ENCODE data around the gene CCDC146. TPM values are rescaled to one million over a fixed set of nuclear protein-coding genes. Genes with fewer than 3 reads are reported as not detected.

The CCDC146 gene
- total and polyA plus RNA-seq, 2 of the 13 experiments (the other 11 are each of a cell fraction or from before 2014, with no cell fraction given), result 2.4 to 4.1 TPM

GRCh38 chr7:77331938-77332695, 209.7 kb downstream of the CCDC146 start:
- Histone ChIP-seq H3K9ac (ENCODE audit: insufficient read depth, low read depth, low read length) (no peak overlapping the region), H3K9me3 (ENCODE audit: low read length) (no peaks in the 10 kb centered on the region), H3K27me3 (ENCODE audit: control insufficient read depth in 1 of 2, insufficient read depth in 2 of 2, low read length in 2 of 2) (no peaks in the 10 kb centered on the region), H4K20me1 (ENCODE audit: insufficient read depth, low read length) (no peaks in the 10 kb centered on the region), H3K4me1 (ENCODE audit: insufficient read depth, low read length) (peaks cover 15% of the 10 kb centered on the region), H3K4me3 (replicated peaks in 1 of 3; ENCODE audit: insufficient read depth in 1 of 3, low read depth in 2 of 3, low read length in 3 of 3) (no peak overlapping the region), H2AFZ (ENCODE audit: low read length) (no peak overlapping the region), H3K79me2 (ENCODE audit: insufficient read depth, low read length) (no peaks in the 10 kb centered on the region), H3K27ac (ENCODE audit: extremely low read length, insufficient read depth, low read length) (no peak overlapping the region), H3K36me3 (replicated peaks in 1 of 2; ENCODE audit: control insufficient read depth in 1 of 2, insufficient read depth in 2 of 2, low read length in 2 of 2) (peaks cover 3 to 10% of the 10 kb centered on the region in 2 experiments; a peak in 4 of 5 replicates), H3K4me2 (ENCODE audit: low read depth, low read length) (no peak overlapping the region)
- peak; percentile 84 for FAIRE-seq
- WGBS (ENCODE audit: low lambda C conversion rate), result 95% methylated on average over 2 of the region's 3 CpGs
- BruUV-seq (replicated peaks), result no TSS peak
- peak; percentile 76 for DNase-seq (ENCODE audit: low spot score)
- ChIA-PET CTCF (ENCODE audit: low intra/inter-chr PET ratio, low total read pairs) (no interaction called here), POLR2A (interaction anchor here (1.0 kb wide), 2 partner anchors 11 to 77 kb away, joined by 3 to 4 read pairs; no protein-coding TSS in a partner anchor)
- intact Hi-C loops (cut with micrococcal nuclease; ENCODE audit: unreplicated experiment) (loop anchor here (2.0 to 5.0 kb wide), 2 partner anchors 85 to 210 kb away; partner anchors contain the start of gene CCDC146), in situ Hi-C loops (cut with HindIII; ENCODE audit: extremely low pct_ligation_motif_present, low pct_unique_long_range_greater_than_20kb) (no loop called here)
- ATAC-seq, result peak; percentile 97
- TF ChIP-seq NR2F6 (IDR thresholded peaks at IDR 0.05) (no peak), NR2F6 (CRISPR knock-in tag; IDR thresholded peaks at IDR 0.05) (no peak), HOXD1 (CRISPR knock-in tag; IDR thresholded peaks at IDR 0.05) (no peak), PHF5A (CRISPR knock-in tag; IDR thresholded peaks at IDR 0.05; ENCODE audit: low read depth, unreplicated experiment) (no peak), ZNF644 (CRISPR knock-in tag; IDR thresholded peaks at IDR 0.05; ENCODE audit: low read depth) (no peak), MTA1 (CRISPR knock-in tag; IDR thresholded peaks at IDR 0.05; ENCODE audit: borderline replicate concordance) (no peak), THAP11 (CRISPR knock-in tag; IDR thresholded peaks at IDR 0.05) (peak; percentile 31; the same call in 1 of the 2 replicates), TFDP1 (CRISPR knock-in tag; IDR thresholded peaks at IDR 0.05; ENCODE audit: borderline replicate concordance) (no peak), ZNF597 (CRISPR knock-in tag; IDR thresholded peaks at IDR 0.05) (no peak), ZNF18 (CRISPR knock-in tag; IDR thresholded peaks at IDR 0.05; ENCODE audit: insufficient replicate concordance) (no peak), ZNF329 (CRISPR knock-in tag; IDR thresholded peaks at IDR 0.05; ENCODE audit: low read depth) (no peak), PLRG1 (conservative IDR thresholded peaks at IDR 0.05) (no peak), ZNF17 (CRISPR knock-in tag; IDR thresholded peaks at IDR 0.05) (no peak), ZNF33A (CRISPR knock-in tag; IDR thresholded peaks at IDR 0.05; ENCODE audit: borderline replicate concordance) (no peak), ZNF343 (CRISPR knock-in tag; IDR thresholded peaks at IDR 0.05) (no peak), ZFAT (CRISPR knock-in tag; conservative IDR thresholded peaks at IDR 0.05) (no peak), SMAD3 (CRISPR knock-in tag; IDR thresholded peaks at IDR 0.05) (0 out of 2 replicates have a peak, but pooled peaks have one; percentile 37), CBX1 (IDR thresholded peaks at IDR 0.05; ENCODE audit: low read depth) (no peak), ASH2L (IDR thresholded peaks at IDR 0.05; ENCODE audit: insufficient read length, low read depth, low read length) (no peak), ZNF746 (CRISPR knock-in tag; IDR thresholded peaks at IDR 0.05) (no peak)
